SKM-1 (cell line): ENCODE results near the gene PMEPA1.
"Not testable (repeated sequence)": the region's sequence is repeated elsewhere in the genome, so short reads cannot be mapped to it uniquely, and the experiment has no call there.

ENCODE experiments used
- DNase-seq: peaks from one replicate; lab custom pipeline; 2025; ENCODE audit not compliant: unreplicated experiment; lab: John Stamatoyannopoulos, UW

The PMEPA1 gene

GRCh38 chr20:57652606-57653545 lies 56.9 kb downstream of the PMEPA1 start:
- no peak for DNase-seq

DNA sequence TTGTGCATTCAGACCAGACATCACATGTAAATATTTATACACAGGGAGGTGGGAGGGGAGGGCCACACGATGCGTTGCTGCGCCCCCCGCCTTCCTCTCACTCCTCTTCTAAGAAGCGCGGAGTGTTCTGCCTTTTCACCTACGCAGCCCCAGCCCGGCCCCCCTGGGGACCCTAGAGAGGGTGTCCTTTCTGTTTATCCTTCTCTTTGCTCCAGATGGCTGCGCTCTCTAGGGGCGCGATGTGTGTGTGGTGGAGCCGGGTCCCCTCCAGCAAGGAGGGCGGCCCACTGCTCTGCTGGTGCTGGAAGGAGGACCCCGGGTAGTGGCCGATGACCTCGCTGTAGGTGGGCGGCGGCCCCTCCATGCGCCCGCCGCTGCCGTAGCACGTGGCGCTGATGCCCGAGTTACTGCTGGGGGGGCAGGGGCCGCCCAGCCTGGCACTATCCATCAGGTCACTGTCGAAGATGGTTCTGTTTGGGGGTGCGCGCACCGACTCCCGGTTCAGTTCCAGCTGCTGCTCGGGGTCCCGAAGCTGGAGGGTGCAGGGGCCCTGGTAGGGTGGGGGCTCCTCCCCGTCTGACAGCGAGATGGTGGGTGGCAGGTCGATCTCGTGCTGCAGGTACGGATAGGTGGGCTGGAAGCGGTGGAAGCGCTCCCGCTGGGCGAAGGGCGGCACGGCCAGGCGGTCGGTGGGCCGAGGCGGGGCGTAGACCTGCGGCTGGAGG lies 57.8 kb downstream of the PMEPA1 start:
- no peak for DNase-seq

DNA sequence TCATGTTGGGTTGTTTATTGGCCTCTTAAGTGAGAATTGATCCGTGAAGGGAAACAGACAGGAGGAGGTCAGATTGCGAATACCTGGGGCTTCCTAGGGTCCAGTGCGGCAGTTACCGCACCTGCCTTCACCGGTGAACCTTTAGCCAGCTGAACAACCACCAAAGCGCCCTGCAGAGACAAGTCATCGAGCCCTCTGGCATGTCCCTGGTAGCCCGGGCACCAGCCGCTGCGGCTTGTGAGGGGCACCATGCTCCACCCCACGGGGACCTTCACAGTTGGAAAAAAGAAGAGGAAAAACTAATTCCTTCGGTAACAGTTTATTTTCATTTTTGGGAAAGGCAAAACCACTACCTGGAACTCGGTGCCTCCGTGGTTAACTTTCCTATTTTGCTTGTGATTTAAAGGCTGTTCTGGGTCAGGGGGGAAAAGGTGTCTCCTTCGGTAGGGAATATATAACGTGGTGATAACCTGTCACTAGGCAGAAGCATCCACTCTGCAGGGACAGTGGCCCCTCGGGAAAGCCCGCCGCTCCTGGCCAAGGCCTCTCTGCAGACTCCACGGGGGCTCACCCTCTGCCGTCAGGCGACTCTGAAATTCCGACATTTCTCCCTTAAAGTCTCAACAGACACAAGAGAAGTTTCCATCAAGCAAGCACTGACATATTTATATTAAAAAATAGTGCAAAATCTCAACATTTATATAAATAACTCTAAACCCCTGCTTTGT lies 58.9 kb downstream of the PMEPA1 start:
- no peak for DNase-seq

DNA sequence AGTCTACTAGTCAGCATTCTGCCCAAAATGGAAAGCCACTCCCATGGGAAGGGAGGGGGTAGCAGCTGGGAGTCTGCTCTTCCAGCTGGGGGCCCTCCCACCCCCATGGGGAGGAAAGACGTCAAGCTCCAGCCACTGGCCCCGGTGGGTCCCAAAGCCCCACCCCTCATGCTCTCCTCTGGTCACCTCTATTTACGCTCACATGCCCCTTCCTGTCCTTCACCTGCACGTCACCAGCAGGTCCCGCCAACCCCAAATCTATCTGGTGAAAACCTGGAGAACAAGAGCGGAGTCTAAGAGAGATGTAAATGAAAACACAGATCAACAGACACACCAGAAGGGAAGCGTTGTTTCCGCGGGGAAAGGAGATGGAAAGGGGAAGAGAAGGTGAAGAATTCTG lies 59.5 kb downstream of the PMEPA1 start:
- DNase-seq, result no peak

GRCh38 chr20:57649617-57650015 lies 60.2 kb downstream of the PMEPA1 start:
- no peak for DNase-seq

GRCh38 chr20:57648878-57649616 lies 60.8 kb downstream of the PMEPA1 start:
- no peak for DNase-seq

GRCh38 chr20:57647933-57648785 lies 61.7 kb downstream of the PMEPA1 start:
- no peak for DNase-seq

- DNase-seq, result no peak
Measured at GRCh38 chr20:57647006-57647932, 62.5 kb downstream of the PMEPA1 start.

- DNase-seq, result no peak
Measured at GRCh38 chr20:57638895-57639236, 70.9 kb downstream of the PMEPA1 start.

- DNase-seq, result no peak
Measured at GRCh38 chr20:57638173-57638894, 71.5 kb downstream of the PMEPA1 start.

DNA sequence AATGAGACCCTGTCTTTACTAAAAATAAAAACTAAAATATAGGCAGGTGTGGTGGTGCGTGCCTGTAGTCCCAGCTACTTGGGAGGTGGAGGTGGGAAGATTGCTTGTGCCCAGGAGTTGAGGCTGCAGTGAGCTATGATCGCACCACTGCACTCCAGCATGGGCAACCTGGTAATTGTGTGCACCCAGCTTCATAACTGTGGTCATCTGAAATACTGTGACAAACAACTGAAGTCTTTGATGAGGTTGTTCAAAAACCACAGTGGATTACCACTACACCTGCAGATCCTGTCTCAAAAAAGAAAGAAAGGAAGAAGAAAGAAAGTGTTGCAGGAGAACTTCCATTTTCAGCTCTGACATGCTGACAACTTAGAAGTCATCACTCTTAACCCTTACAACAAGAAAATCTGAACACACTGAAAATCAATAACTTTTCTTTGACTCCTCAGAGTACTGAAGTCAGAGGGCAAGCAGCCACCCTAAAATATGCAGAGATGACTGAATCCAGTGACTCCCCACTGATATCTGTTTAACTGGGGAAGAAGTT lies 75.8 kb downstream of the PMEPA1 start:
- DNase-seq, result no peak

GRCh38 chr20:57632286-57632685 lies 77.5 kb downstream of the PMEPA1 start:
- DNase-seq, result no peak

DNA sequence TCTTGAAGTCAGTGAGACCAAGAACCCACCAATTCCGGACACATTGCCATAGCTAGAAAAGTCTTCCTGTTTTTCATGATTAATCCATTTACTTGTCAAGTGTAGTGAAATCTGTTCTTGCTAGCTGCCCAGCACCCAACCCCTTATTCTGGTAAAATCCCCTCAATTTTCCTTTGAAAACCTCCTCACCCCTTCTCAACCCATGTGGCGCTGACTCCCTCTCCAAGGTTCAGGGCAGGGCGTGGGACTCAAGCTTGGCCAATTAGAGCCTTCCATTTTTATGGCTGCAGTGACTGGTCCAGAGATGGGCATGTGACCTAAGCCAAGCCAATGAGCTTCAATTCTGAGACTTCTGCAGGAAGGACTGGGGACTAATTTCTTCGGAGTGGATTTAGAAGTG lies 79.8 kb downstream of the PMEPA1 start:
- no peak for DNase-seq

DNA sequence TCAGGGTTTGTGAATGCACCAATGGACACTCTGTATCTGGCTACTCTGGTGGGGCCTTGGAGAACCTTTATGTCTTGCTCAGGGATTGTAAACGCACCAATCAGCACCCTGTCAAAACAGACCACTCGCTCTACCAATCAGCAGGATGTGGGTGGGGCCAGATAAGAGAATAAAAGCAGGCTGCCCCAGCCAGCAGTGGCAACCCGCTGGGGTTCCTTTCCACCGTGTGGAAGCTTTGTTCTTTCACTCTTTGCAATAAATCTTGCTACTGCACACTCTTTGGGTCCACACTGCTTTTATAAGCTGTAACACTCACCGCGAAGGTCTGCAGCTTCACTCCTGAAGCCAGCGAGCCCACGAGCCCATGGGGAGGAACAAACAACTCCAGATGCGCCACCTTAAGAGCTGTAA lies 80.3 kb downstream of the PMEPA1 start:
- DNase-seq, result not testable (repeated sequence)

DNA sequence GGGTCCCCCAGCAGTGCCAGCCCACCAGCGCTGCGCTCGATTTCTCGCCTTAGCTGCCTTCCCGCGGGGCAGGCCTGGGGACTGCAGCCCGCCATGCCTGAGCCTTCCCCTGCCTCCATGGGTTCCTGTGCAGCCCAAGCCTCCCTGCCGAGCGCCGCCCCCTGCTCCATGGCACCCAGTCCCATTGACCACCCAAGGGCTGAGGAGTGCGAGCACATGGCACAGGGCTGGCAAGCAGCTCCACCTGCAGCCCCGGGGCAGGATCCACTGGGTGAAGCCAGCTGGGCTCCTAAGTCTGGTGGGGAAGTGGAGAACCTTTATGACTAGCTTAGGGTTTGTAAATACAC lies 80.9 kb downstream of the PMEPA1 start:
- not testable (repeated sequence) for DNase-seq

GRCh38 chr20:57628047-57628961 lies 81.5 kb downstream of the PMEPA1 start:
- peak; percentile 76 for DNase-seq

GRCh38 chr20:57627339-57627738 lies 82.5 kb downstream of the PMEPA1 start:
- DNase-seq, result no peak
